Panc1 (cell line): Measurements from ENCODE around the gene CORO2A. TPM values are rescaled to one million over a fixed set of nuclear protein-coding genes. Genes with fewer than 3 reads are reported as not detected.
A peak's percentile ranks its signal among the peaks of the same experiment; 100 is the strongest.

ENCODE experiments used
- ATAC-seq: fragments of 200-7000 bp; cut with Tn5 transposase; 2 replicates; pipeline ENCODE4 v1.9.1; 2020; ENCODE audit warnings: mild to moderate bottlenecking, moderate library complexity
- BruUV-seq: library from RNA; stranded (reverse); fragments of 400-500 nt; replicated peaks from 2 replicates; lab custom pipeline; 2021; lab: Mats Ljungman, UMichigan
- CTCF ChIA-PET: fragments of 300-600 bp; sonication (Branson Sonifier 250); formaldehyde crosslinking; loops from one replicate; lab custom pipeline; 2022; ENCODE audit warnings: antibody characterized with exemption; lab: Charles Lee
- POLR2A ChIA-PET: fragments of 300-600 bp; sonication (Branson Sonifier 250); formaldehyde crosslinking; loops from one replicate; lab custom pipeline; 2022; ENCODE audit warnings: antibody characterized with exemption; lab: Charles Lee
- DNase-seq: peaks from one replicate; pipeline ENCODE4 v3.0.0-alpha.2; 2010; ENCODE audit warnings: low read depth, low spot score
- H3K27ac ChIP-seq: 2 replicates; pipeline ENCODE4 v1.5.1; 2011; ENCODE audit warnings: mild to moderate bottlenecking, low read length, inconsistent platforms
- H3K27me3 ChIP-seq: fragments of 200-500 bp; sonication (Bioruptor generic); 2 replicates; pipeline ENCODE4 v1.6.0; 2014; ENCODE audit warnings: low read length, inconsistent platforms; ENCODE audit not compliant: control insufficient read depth, insufficient read depth
- H3K36me3 ChIP-seq: fragments of 200-500 bp; sonication (Bioruptor generic); 2 replicates; pipeline ENCODE4 v1.5.1; 2014; ENCODE audit warnings: inconsistent platforms, mild to moderate bottlenecking, low read length, moderate library complexity; ENCODE audit not compliant: control insufficient read depth, insufficient read depth
- H3K4me1 ChIP-seq: 2 replicates; pipeline ENCODE4 v1.5.1; 2011; ENCODE audit warnings: inconsistent platforms, mild to moderate bottlenecking, low read length, moderate library complexity; ENCODE audit not compliant: control insufficient read depth, insufficient read depth
- H3K4me3 ChIP-seq, 2 experiments: 2 replicates each; pipeline ENCODE4 v1.5.1; 2011 to 2012; ENCODE audit warnings: low read depth in 2 of 2, low read length in 2 of 2, mild to moderate bottlenecking in 2 of 2, inconsistent platforms in 1 of 2, moderate library complexity in 1 of 2
- H3K9me3 ChIP-seq: fragments of 200-500 bp; sonication (Bioruptor generic); 2 replicates; pipeline ENCODE4 v1.5.1; 2014; ENCODE audit warnings: low read depth, mild to moderate bottlenecking, inconsistent platforms, low read length, moderate library complexity; ENCODE audit not compliant: control insufficient read depth, insufficient read depth
- CTCF ChIP-seq: fragments of 450-650 bp; IDR thresholded peaks from 2 replicates; pipeline ENCODE4 v1.5.1; 2017; ENCODE audit warnings: mild to moderate bottlenecking
- POLR2AphosphoS5 ChIP-seq: IDR thresholded peaks from 2 replicates; pipeline ENCODE4 v1.6.1; 2012; ENCODE audit warnings: mild to moderate bottlenecking, low read depth, low read length, moderate library complexity
- SIN3A ChIP-seq: IDR thresholded peaks from 2 replicates; pipeline ENCODE4 v1.6.1; 2012; ENCODE audit warnings: low read depth, mild to moderate bottlenecking, low read length, moderate library complexity, borderline replicate concordance; ENCODE audit not compliant: insufficient read depth
- TCF7L2 ChIP-seq: IDR thresholded peaks from 2 replicates; pipeline ENCODE4 v1.6.1; 2011; ENCODE audit warnings: mild to moderate bottlenecking, low read depth, low read length, inconsistent platforms
- in situ Hi-C: cut with HindIII; loops from 2 replicates; pipeline ENCODE4 v1.10.0; 2016; ENCODE audit warnings: low sequenced_read_pairs, low pct_unique_long_range_greater_than_20kb
- intact Hi-C: fragments of 100-400 bp; cut with micrococcal nuclease; formaldehyde crosslinking; loops from one replicate; pipeline ENCODE4 v1.10.0; 2022; ENCODE audit not compliant: unreplicated experiment
- total RNA-seq: library from RNA; stranded (reverse); gene quantifications from one replicate; pipeline ENCODE4 v1.2.1, GENCODE V29; 2021; ENCODE audit not compliant: unreplicated experiment
- TF ChIP-seq, protein P1 (sequence below), 2 experiments: IDR thresholded peaks; 2 replicates each; pipeline ENCODE4 v1.6.1; 2011 to 2012; ENCODE audit warnings: low read depth in 2 of 2, control low read depth in 1 of 2, low read length in 1 of 2, mild to moderate bottlenecking in 1 of 2, moderate library complexity in 1 of 2; ENCODE audit not compliant: insufficient read depth in 1 of 2

CORO2A gene
- total RNA-seq, 1 experiment from 2014 or later: 2.0 TPM

GRCh38 chr9:98094851-98095250, 97.6 kb downstream of the CORO2A start:
- in situ Hi-C loops: no loop called here
- no peaks in the 10 kb centered on the region for H3K9me3 ChIP-seq
- H3K27me3 ChIP-seq: no peaks in the 10 kb centered on the region
- intact Hi-C loops: no loop called here
- POLR2A ChIA-PET: no interaction called here
- no TSS peak for BruUV-seq
- DNase-seq (no peak), ATAC-seq (0 out of 2 replicates have a peak, but pooled peaks have one; percentile 17)
- no peak overlapping the region for H3K27ac ChIP-seq
- TF ChIP-seq SIN3A (no peak), CTCF (no peak), POLR2AphosphoS5 (no peak), TCF7L2 (no peak)
- TF ChIP-seq, protein P1, sequence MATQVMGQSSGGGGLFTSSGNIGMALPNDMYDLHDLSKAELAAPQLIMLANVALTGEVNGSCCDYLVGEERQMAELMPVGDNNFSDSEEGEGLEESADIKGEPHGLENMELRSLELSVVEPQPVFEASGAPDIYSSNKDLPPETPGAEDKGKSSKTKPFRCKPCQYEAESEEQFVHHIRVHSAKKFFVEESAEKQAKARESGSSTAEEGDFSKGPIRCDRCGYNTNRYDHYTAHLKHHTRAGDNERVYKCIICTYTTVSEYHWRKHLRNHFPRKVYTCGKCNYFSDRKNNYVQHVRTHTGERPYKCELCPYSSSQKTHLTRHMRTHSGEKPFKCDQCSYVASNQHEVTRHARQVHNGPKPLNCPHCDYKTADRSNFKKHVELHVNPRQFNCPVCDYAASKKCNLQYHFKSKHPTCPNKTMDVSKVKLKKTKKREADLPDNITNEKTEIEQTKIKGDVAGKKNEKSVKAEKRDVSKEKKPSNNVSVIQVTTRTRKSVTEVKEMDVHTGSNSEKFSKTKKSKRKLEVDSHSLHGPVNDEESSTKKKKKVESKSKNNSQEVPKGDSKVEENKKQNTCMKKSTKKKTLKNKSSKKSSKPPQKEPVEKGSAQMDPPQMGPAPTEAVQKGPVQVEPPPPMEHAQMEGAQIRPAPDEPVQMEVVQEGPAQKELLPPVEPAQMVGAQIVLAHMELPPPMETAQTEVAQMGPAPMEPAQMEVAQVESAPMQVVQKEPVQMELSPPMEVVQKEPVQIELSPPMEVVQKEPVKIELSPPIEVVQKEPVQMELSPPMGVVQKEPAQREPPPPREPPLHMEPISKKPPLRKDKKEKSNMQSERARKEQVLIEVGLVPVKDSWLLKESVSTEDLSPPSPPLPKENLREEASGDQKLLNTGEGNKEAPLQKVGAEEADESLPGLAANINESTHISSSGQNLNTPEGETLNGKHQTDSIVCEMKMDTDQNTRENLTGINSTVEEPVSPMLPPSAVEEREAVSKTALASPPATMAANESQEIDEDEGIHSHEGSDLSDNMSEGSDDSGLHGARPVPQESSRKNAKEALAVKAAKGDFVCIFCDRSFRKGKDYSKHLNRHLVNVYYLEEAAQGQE (IDR thresholded peaks at IDR 0.05; ENCODE audit: insufficient read depth in 1 of 2, low read depth in 2 of 2, low read length in 1 of 2): no peak
- H3K4me3 ChIP-seq: no peak overlapping the region
- H3K4me1 ChIP-seq: no peaks in the 10 kb centered on the region
- CTCF ChIA-PET: no interaction called here
- no peaks in the 10 kb centered on the region for H3K36me3 ChIP-seq

- no peaks in the 10 kb centered on the region for H3K9me3 ChIP-seq
- H3K4me3 ChIP-seq: no peak overlapping the region
- ChIA-PET CTCF (no interaction called here), POLR2A (no interaction called here)
- no peaks in the 10 kb centered on the region for H3K4me1 ChIP-seq
- no peaks in the 10 kb centered on the region for H3K36me3 ChIP-seq
- TF ChIP-seq SIN3A: no peak
- TF ChIP-seq TCF7L2: no peak
- TF ChIP-seq, protein P1 (IDR thresholded peaks at IDR 0.05; ENCODE audit: insufficient read depth in 1 of 2, low read depth in 2 of 2, low read length in 1 of 2): no peak
- TF ChIP-seq POLR2AphosphoS5: no peak
- no peak for TF ChIP-seq CTCF
- ATAC-seq (no peak), DNase-seq (no peak)
- H3K27me3 ChIP-seq: no peaks in the 10 kb centered on the region
- no TSS peak for BruUV-seq
- intact Hi-C loops: no loop called here
- H3K27ac ChIP-seq: no peak overlapping the region
- in situ Hi-C loops: no loop called here
Measured at GRCh38 chr9:98094316-98094715, 98.1 kb downstream of the CORO2A start.
